Activated CD8-positive, alpha-beta T cell treated with anti-CD3 and anti-CD28 coated beads for 36 hours (primary cell): Measurements from ENCODE around the gene PDZRN4. TPM values are rescaled to one million over a fixed set of nuclear protein-coding genes. Genes with fewer than 3 reads are reported as not detected.

Experiments
- ATAC-seq: fragments of 200-7000 bp; cut with Tn5 transposase; one replicate; pipeline ENCODE4 v1.10.0; 2021; ENCODE audit warnings: mild to moderate bottlenecking, moderate library complexity
- CTCF ChIA-PET: fragments of 350-600 bp; sonication (Branson Sonifier 250); formaldehyde crosslinking; loops from one replicate; lab custom pipeline; 2021; ENCODE audit warnings: antibody characterized with exemption; lab: Charles Lee
- POLR2A ChIA-PET: fragments of 350-600 bp; sonication (Branson Sonifier 250); formaldehyde crosslinking; loops from one replicate; lab custom pipeline; 2021; ENCODE audit warnings: antibody characterized with exemption; lab: Charles Lee
- DNase-seq: peaks from one replicate; pipeline ENCODE4 v3.0.0-alpha.2; 2020
- H3K27ac Mint-ChIP-seq: one replicate; pipeline ENCODE4 v1.8.0; 2021; ENCODE audit warnings: mild to moderate bottlenecking, mixed read lengths
- H3K27me3 Mint-ChIP-seq: one replicate; pipeline ENCODE4 v1.8.0; 2021; ENCODE audit warnings: mixed read lengths
- H3K36me3 Mint-ChIP-seq: one replicate; pipeline ENCODE4 v1.8.0; 2021; ENCODE audit warnings: low read depth, mixed read lengths
- H3K4me1 Mint-ChIP-seq: one replicate; pipeline ENCODE4 v1.8.0; 2021; ENCODE audit warnings: low read depth, mixed read lengths
- H3K4me3 Mint-ChIP-seq: one replicate; pipeline ENCODE4 v1.8.0; 2021; ENCODE audit warnings: mild to moderate bottlenecking, moderate library complexity, mixed read lengths
- H3K9me3 Mint-ChIP-seq: one replicate; pipeline ENCODE4 v1.8.0; 2021; ENCODE audit warnings: mixed read lengths
- intact Hi-C: fragments of 100-400 bp; cut with micrococcal nuclease; formaldehyde crosslinking; loops from one replicate; pipeline ENCODE4 v1.10.0; 2022
- total RNA-seq, 2 experiments: library from RNA; stranded (reverse); gene quantifications; one replicate each; pipeline ENCODE4 v1.2.3, GENCODE V29; 2021
- TF ChIP-seq, protein P1 (sequence below): fragments of 200-600 bp; IDR thresholded peaks from one replicate; pipeline ENCODE4 v1.8.0; 2022; ENCODE audit warnings: antibody characterized with exemption, mild to moderate bottlenecking

Gene PDZRN4
- total RNA-seq, 2 experiments from 2014 or later: not detected

DNA sequence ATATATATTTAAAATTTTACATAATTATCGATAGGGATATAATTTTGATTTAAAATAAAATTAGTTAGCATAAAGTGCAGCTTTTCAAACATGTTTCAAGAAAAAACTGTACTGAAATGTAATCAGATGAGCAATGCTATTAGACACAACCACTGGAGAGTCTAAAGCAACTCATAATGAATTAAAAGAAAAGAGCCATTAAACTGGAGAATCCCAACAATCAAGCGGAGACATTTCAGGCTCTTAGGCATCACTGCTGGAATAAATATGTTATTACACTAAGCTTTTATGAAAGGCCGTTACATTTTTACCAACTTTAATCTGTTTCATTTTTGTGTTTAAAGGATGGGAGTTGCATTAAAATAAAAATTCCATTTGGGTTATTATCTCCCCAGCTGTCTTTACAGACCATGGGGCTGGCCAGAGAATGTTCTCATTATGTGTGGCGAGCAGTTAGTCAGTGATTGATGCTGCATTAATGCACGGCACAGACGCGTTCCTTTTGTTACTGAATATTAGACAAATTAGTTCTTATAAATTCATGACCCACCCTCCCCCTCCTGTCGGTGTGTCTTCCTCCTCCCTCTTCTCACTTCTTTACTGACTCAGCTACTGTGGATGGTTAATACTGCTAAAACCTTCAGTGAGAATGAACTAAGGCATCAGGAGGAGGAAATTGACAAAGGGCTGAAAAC is 156.8 kb downstream of the PDZRN4 start:
- no peaks in the 10 kb centered on the region for H3K9me3 Mint-ChIP-seq
- H3K4me3 Mint-ChIP-seq: no peak overlapping the region
- H3K4me1 Mint-ChIP-seq: no peaks in the 10 kb centered on the region
- ChIA-PET POLR2A (no interaction called here), CTCF (no interaction called here)
- no peak for ATAC-seq
- no peaks in the 10 kb centered on the region for H3K36me3 Mint-ChIP-seq
- intact Hi-C loops: no loop called here
- H3K27me3 Mint-ChIP-seq: no peaks in the 10 kb centered on the region
- no peak for DNase-seq
- H3K27ac Mint-ChIP-seq: no peak overlapping the region
- TF ChIP-seq, protein P1, sequence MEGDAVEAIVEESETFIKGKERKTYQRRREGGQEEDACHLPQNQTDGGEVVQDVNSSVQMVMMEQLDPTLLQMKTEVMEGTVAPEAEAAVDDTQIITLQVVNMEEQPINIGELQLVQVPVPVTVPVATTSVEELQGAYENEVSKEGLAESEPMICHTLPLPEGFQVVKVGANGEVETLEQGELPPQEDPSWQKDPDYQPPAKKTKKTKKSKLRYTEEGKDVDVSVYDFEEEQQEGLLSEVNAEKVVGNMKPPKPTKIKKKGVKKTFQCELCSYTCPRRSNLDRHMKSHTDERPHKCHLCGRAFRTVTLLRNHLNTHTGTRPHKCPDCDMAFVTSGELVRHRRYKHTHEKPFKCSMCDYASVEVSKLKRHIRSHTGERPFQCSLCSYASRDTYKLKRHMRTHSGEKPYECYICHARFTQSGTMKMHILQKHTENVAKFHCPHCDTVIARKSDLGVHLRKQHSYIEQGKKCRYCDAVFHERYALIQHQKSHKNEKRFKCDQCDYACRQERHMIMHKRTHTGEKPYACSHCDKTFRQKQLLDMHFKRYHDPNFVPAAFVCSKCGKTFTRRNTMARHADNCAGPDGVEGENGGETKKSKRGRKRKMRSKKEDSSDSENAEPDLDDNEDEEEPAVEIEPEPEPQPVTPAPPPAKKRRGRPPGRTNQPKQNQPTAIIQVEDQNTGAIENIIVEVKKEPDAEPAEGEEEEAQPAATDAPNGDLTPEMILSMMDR: no peak

DNA sequence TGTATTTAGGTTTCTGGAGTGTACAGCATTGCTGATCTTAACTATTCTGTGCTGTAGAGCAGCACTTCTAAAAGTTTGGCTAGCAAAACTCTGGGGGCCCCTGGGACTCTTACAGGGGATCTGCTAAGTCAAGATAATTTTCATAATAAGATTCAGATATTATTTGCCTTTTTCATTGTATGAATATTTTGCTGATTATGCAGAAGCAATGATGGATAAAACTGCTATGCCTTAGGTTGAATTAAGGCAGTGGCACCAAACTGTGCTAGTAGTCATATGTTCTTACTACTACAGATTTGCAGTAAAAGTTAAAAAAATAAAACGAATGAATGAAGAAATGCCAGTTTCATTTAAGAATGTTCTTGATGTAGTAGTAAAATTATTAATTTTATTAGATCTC is 160.1 kb downstream of the PDZRN4 start:
- TF ChIP-seq, protein P1: no peak
- Mint-ChIP-seq H3K4me3 (no peak overlapping the region), H3K9me3 (peaks cover 7% of the 10 kb centered on the region), H3K27ac (no peak overlapping the region), H3K36me3 (no peaks in the 10 kb centered on the region), H3K27me3 (no peaks in the 10 kb centered on the region), H3K4me1 (no peaks in the 10 kb centered on the region)
- DNase-seq: no peak
- ChIA-PET CTCF (no interaction called here), POLR2A (no interaction called here)
- no peak for ATAC-seq
- intact Hi-C loops: no loop called here

DNA sequence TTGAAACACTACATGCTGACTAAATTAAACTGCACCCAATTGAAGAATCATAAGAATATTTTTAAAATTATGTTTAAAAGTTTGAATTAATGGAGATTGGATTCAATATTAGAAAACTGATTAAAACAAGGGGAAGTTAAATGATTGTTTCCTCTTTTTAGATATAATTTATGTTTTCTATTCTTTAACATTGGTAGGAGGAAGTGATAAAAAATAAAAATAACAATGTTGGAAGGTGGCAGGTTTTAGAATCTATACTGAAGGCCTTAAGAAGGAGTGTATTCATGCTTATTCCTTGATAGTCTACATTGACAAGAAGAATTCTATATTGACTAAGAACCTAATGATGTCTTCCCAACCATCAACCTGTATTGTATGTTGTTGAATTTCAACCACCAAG is 168.1 kb downstream of the PDZRN4 start:
- ChIA-PET CTCF (no interaction called here), POLR2A (no interaction called here)
- ATAC-seq (no peak), DNase-seq (no peak)
- H3K27me3 Mint-ChIP-seq: no peaks in the 10 kb centered on the region
- no peaks in the 10 kb centered on the region for H3K36me3 Mint-ChIP-seq
- TF ChIP-seq, protein P1: no peak
- no peak overlapping the region for H3K4me3 Mint-ChIP-seq
- H3K27ac Mint-ChIP-seq: no peak overlapping the region
- H3K9me3 Mint-ChIP-seq: peaks cover 4% of the 10 kb centered on the region
- H3K4me1 Mint-ChIP-seq: no peaks in the 10 kb centered on the region
- intact Hi-C loops: no loop called here

DNA sequence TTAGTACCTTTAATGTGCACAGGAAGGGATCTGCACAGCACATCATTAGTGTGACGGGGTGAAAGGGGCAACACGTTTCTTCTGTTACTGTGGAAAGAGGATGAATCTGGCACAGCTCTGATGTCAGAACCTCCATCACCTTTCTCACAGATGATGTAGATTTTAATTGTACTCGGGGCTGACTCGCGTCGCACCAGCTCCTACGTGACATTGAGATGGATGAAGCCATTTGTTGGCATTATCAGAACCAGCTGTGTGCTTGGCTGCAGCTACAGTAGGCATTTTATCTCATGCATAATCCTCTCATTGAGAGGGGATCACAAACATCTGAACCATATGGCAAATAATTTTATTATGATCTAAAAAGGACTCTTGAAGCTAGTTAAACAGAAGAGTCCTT is 173.6 kb downstream of the PDZRN4 start:
- ATAC-seq: no peak

DNA sequence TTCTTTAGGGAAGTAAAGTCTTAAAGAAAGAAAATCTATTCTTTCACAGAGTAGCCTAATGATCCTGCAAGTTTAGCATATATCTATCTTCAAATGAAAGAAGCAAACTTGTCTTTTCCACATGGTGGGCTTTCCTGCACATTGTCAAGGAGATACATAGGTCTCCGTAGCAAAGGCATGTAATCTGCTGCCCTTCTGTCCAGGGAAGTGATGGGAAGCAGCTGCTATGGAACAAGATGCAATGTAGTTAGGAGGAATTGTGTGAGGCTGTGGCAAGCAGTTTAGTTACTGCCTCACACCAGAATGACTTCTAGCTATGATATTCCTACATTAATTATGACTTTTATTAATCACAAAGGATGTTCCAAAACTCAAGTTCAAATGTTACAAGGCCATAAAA is 174.4 kb downstream of the PDZRN4 start:
- no peaks in the 10 kb centered on the region for H3K9me3 Mint-ChIP-seq

More for the DNA sequence above, 173.6 kb downstream of the PDZRN4 start:
- H3K4me1 Mint-ChIP-seq: no peaks in the 10 kb centered on the region
- H3K4me3 Mint-ChIP-seq: no peak overlapping the region
- CTCF ChIA-PET: no interaction called here
- H3K36me3 Mint-ChIP-seq: no peaks in the 10 kb centered on the region
- no peaks in the 10 kb centered on the region for H3K9me3 Mint-ChIP-seq
- no peak for DNase-seq
- TF ChIP-seq, protein P1: no peak
- intact Hi-C loops: no loop called here
- no peak overlapping the region for H3K27ac Mint-ChIP-seq
- POLR2A ChIA-PET: no interaction called here
- no peaks in the 10 kb centered on the region for H3K27me3 Mint-ChIP-seq

More for the DNA sequence above, 174.4 kb downstream of the PDZRN4 start:
- Mint-ChIP-seq H3K27ac (no peak overlapping the region), H3K4me3 (no peak overlapping the region), H3K4me1 (no peaks in the 10 kb centered on the region), H3K36me3 (no peaks in the 10 kb centered on the region), H3K27me3 (no peaks in the 10 kb centered on the region)
- CTCF ChIA-PET: no interaction called here
- ATAC-seq (no peak), DNase-seq (no peak)
- POLR2A ChIA-PET: no interaction called here
- intact Hi-C loops: no loop called here
- TF ChIP-seq, protein P1: no peak
